WTC11 (cell line): ENCODE data around the gene SLC27A2. TPM values are rescaled to one million over a fixed set of nuclear protein-coding genes. Genes with fewer than 3 reads are reported as not detected.

ENCODE experiments used
- ATAC-seq: fragments of 200-7000 bp; cut with Tn5 transposase; 2 replicates; pipeline ENCODE4 v1.10.0; 2021; ENCODE audit warnings: mild to moderate bottlenecking, moderate library complexity
- CTCF ChIA-PET: fragments of 300-600 bp; sonication (Branson Sonifier 250); formaldehyde crosslinking; loops from one replicate; lab custom pipeline; 2021; ENCODE audit warnings: antibody characterized with exemption; lab: Charles Lee
- POLR2A ChIA-PET: fragments of 350-600 bp; sonication (Branson Sonifier 250); formaldehyde crosslinking; loops from one replicate; lab custom pipeline; 2021; ENCODE audit warnings: antibody characterized with exemption; lab: Charles Lee
- DNase-seq: peaks from one replicate; pipeline ENCODE4 v3.0.0; 2021; ENCODE audit warnings: low spot score
- H3K27ac Mint-ChIP-seq: 2 replicates; pipeline ENCODE4 v1.8.0; 2021; ENCODE audit warnings: mixed read lengths
- H3K27me3 Mint-ChIP-seq: 2 replicates; pipeline ENCODE4 v1.8.0; 2021; ENCODE audit warnings: low read depth, mild to moderate bottlenecking, moderate library complexity, mixed read lengths
- H3K36me3 Mint-ChIP-seq: 2 replicates; pipeline ENCODE4 v1.8.0; 2021; ENCODE audit warnings: mixed read lengths
- H3K4me1 Mint-ChIP-seq: 2 replicates; pipeline ENCODE4 v1.8.0; 2022; ENCODE audit warnings: mixed read lengths
- H3K4me3 Mint-ChIP-seq: 2 replicates; pipeline ENCODE4 v1.8.0; 2021; ENCODE audit warnings: mild to moderate bottlenecking, moderate library complexity, mixed read lengths
- H3K9me3 Mint-ChIP-seq: 2 replicates; pipeline ENCODE4 v1.8.0; 2021; ENCODE audit warnings: mixed read lengths
- ARID4B ChIP-seq: sonication (generic); formaldehyde crosslinking; IDR thresholded peaks from 2 replicates; pipeline ENCODE4 v1.8.0; 2023; ENCODE audit warnings: missing genetic modification reagents, mild to moderate bottlenecking, borderline replicate concordance
- CBFB ChIP-seq: sonication (generic); formaldehyde crosslinking; IDR thresholded peaks from 2 replicates; pipeline ENCODE4 v1.8.1; 2022; ENCODE audit warnings: mild to moderate bottlenecking, low read depth, missing genetic modification reagents
- EMX1 ChIP-seq: fragments of 250-450 bp; sonication (Bioruptor Pico); IDR thresholded peaks from 2 replicates; pipeline ENCODE4 v1.8.0; 2021; ENCODE audit warnings: mild to moderate bottlenecking
- FOXJ3 ChIP-seq: sonication (generic); formaldehyde crosslinking; IDR thresholded peaks from 2 replicates; pipeline ENCODE4 v1.9.0; 2021; ENCODE audit warnings: missing genetic modification reagents, mild to moderate bottlenecking, borderline replicate concordance
- GTF2I ChIP-seq: fragments of 250-450 bp; sonication (Bioruptor Pico); conservative IDR thresholded peaks from 2 replicates; pipeline ENCODE4 v1.4.0; 2021; ENCODE audit warnings: mild to moderate bottlenecking
- HMGXB4 ChIP-seq: sonication (generic); formaldehyde crosslinking; IDR thresholded peaks from 2 replicates; pipeline ENCODE4 v1.8.1; 2023; ENCODE audit warnings: mild to moderate bottlenecking, moderate library complexity, missing genetic modification reagents
- MAX ChIP-seq: sonication (generic); formaldehyde crosslinking; IDR thresholded peaks from 2 replicates; pipeline ENCODE4 v1.8.0; 2022; ENCODE audit warnings: mild to moderate bottlenecking, missing genetic modification reagents
- NR2C2 ChIP-seq: sonication (generic); formaldehyde crosslinking; IDR thresholded peaks from 2 replicates; pipeline ENCODE4 v1.8.0; 2022; ENCODE audit warnings: mild to moderate bottlenecking, missing genetic modification reagents
- NR3C1 ChIP-seq: sonication (generic); formaldehyde crosslinking; conservative IDR thresholded peaks from 2 replicates; pipeline ENCODE4 v1.8.1; 2023; ENCODE audit warnings: low read depth, mild to moderate bottlenecking, missing genetic modification reagents
- RELA ChIP-seq: sonication (generic); formaldehyde crosslinking; IDR thresholded peaks from 2 replicates; pipeline ENCODE4 v1.8.1; 2022; ENCODE audit warnings: missing genetic modification reagents, mild to moderate bottlenecking, borderline replicate concordance
- USF2 ChIP-seq: sonication (generic); formaldehyde crosslinking; IDR thresholded peaks from 2 replicates; pipeline ENCODE4 v1.8.1; 2023; ENCODE audit warnings: mild to moderate bottlenecking, missing genetic modification reagents, moderate library complexity
- ZNF232 ChIP-seq: sonication (generic); formaldehyde crosslinking; IDR thresholded peaks from 2 replicates; pipeline ENCODE4 v1.8.0; 2022; ENCODE audit warnings: mild to moderate bottlenecking, missing genetic modification reagents
- total RNA-seq: library from RNA; stranded (reverse); gene quantifications from 3 replicates; pipeline ENCODE4 v1.2.3, GENCODE V29; 2021

Gene SLC27A2
- total RNA-seq, 1 experiment from 2014 or later, result 3.0 TPM

GRCh38 chr15:50192926-50193620 lies 11.1 kb downstream of the SLC27A2 start:
- H3K4me1 Mint-ChIP-seq, result peaks cover 2% of the 10 kb centered on the region
- H3K9me3 Mint-ChIP-seq, result no peaks in the 10 kb centered on the region
- ChIA-PET POLR2A (no interaction called here), CTCF (interaction anchor here (0.7 kb wide), 1 partner anchor 11 kb away, joined by 3 read pairs; the partner anchor contains the start of gene SLC27A2)
- no peaks in the 10 kb centered on the region for H3K27me3 Mint-ChIP-seq
- no peak overlapping the region for H3K4me3 Mint-ChIP-seq
- H3K36me3 Mint-ChIP-seq, result no peaks in the 10 kb centered on the region
- H3K27ac Mint-ChIP-seq, result no peak overlapping the region
- no peak for DNase-seq
- TF ChIP-seq RELA (CRISPR knock-in tag) (no peak), NR2C2 (CRISPR knock-in tag) (no peak)
- no peak for ATAC-seq

- TF ChIP-seq USF2 (CRISPR knock-in tag) (no peak), HMGXB4 (no peak), FOXJ3 (CRISPR knock-in tag) (no peak)
- H3K27me3 Mint-ChIP-seq, result no peaks in the 10 kb centered on the region
- no peaks in the 10 kb centered on the region for H3K4me1 Mint-ChIP-seq
- no peaks in the 10 kb centered on the region for H3K9me3 Mint-ChIP-seq
- H3K4me3 Mint-ChIP-seq, result no peak overlapping the region
- DNase-seq, result no peak
- no peak for ATAC-seq
- POLR2A ChIA-PET, result no interaction called here
- no peaks in the 10 kb centered on the region for H3K36me3 Mint-ChIP-seq
- CTCF ChIA-PET, result no interaction called here
- H3K27ac Mint-ChIP-seq, result no peak overlapping the region
Measured at GRCh38 chr15:50202003-50202402, 20.0 kb downstream of the SLC27A2 start.

- CTCF ChIA-PET, result no interaction called here
- no peak for DNase-seq
- TF ChIP-seq CBFB (CRISPR knock-in tag) (no peak), MAX (CRISPR knock-in tag) (no peak), RELA (CRISPR knock-in tag) (no peak), EMX1 (CRISPR knock-in tag) (no peak), GTF2I (no peak), NR3C1 (no peak), ARID4B (CRISPR knock-in tag) (no peak), ZNF232 (no peak)
- H3K4me1 Mint-ChIP-seq, result peaks cover 8% of the 10 kb centered on the region; the same call in 1 of the 2 replicates
- POLR2A ChIA-PET, result no interaction called here
- no peaks in the 10 kb centered on the region for H3K27me3 Mint-ChIP-seq
- ATAC-seq, result no peak
- H3K4me3 Mint-ChIP-seq, result no peak overlapping the region
- peaks cover under 1% of the 10 kb centered on the region for H3K9me3 Mint-ChIP-seq
- H3K36me3 Mint-ChIP-seq, result peaks cover 4% of the 10 kb centered on the region
- H3K27ac Mint-ChIP-seq, result no peak overlapping the region
Measured at GRCh38 chr15:50206020-50206419, 24.0 kb downstream of the SLC27A2 start.
